ENCODE data around the gene PGM2L1.

GRCh38 chr11:74280494-74280893, 117.7 kb downstream of the PGM2L1 start:
- no peak for TF ChIP-seq CTCF (IDR thresholded peaks at IDR 0.05)
- no peak for TF ChIP-seq POLR2A (IDR thresholded peaks at IDR 0.05)
